ENCODE data around the gene AKT1.

Gene AKT1

GRCh38 chr14:104798300-104799243, 3.0 kb upstream of the AKT1 start:
- DNase-seq = no peak

GRCh38 chr14:104797115-104798044, 1.8 kb upstream of the AKT1 start:
- DNase-seq = no peak

- no peak for DNase-seq
These were observed 1.1 kb upstream of the AKT1 start for GRCh38 chr14:104796687-104797081.

GRCh38 chr14:104795781-104796686, 486 bp upstream of the AKT1 start:
- peak; percentile 62 to 74 for DNase-seq

GRCh38 chr14:104794631-104794992, 936 bp downstream of the AKT1 start:
- no peak for DNase-seq

- peak in 1 of 2 donors; percentile 37 for DNase-seq
These were observed 1.4 kb downstream of the AKT1 start for GRCh38 chr14:104794099-104794498.

- no peak for DNase-seq
These were observed 1.9 kb downstream of the AKT1 start for GRCh38 chr14:104793703-104793959.

- no peak for DNase-seq
These were observed 2.4 kb downstream of the AKT1 start for GRCh38 chr14:104792945-104793702.

- no peak for DNase-seq
These were observed 3.3 kb downstream of the AKT1 start for GRCh38 chr14:104792101-104792884.

- no peak for DNase-seq
These were observed 4.1 kb downstream of the AKT1 start for GRCh38 chr14:104791425-104791824.

- no peak for DNase-seq
These were observed 5.5 kb downstream of the AKT1 start for GRCh38 chr14:104789752-104790743.

GRCh38 chr14:104788873-104789663, 6.5 kb downstream of the AKT1 start:
- no peak for DNase-seq

GRCh38 chr14:104788161-104788818, 7.3 kb downstream of the AKT1 start:
- DNase-seq = no peak

GRCh38 chr14:104787736-104788135, 7.8 kb downstream of the AKT1 start:
- DNase-seq = peak in 1 of 2 donors; percentile 39

- no peak for DNase-seq
These were observed 8.5 kb downstream of the AKT1 start for GRCh38 chr14:104786726-104787675.

GRCh38 chr14:104786091-104786586, 9.4 kb downstream of the AKT1 start:
- DNase-seq = peak in 1 of 2 donors; percentile 26

- no peak for DNase-seq
These were observed 9.9 kb downstream of the AKT1 start for GRCh38 chr14:104785708-104786080.
